Transverse colon (tissue), 4 donors: ENCODE measurements around the gene RPL28.

Experiments
- CTCF ChIP-seq, 5 experiments: fragments of 200-600 bp in 3 of 5; fragments of 450-650 bp in 2 of 5; sonication (generic) in 3 of 5; IDR thresholded peaks; 1 replicate in 2 of 5; 2 replicates in 3 of 5; pipeline ENCODE4 v1.5.1; 2016 to 2017; ENCODE audit warnings: antibody characterized with exemption in 5 of 5, inconsistent platforms in 3 of 5, mild to moderate bottlenecking in 2 of 5, moderate library complexity in 1 of 5
- EP300 ChIP-seq: sonication (generic); formaldehyde crosslinking; IDR thresholded peaks from one replicate; pipeline ENCODE4 v1.6.1; 2017; ENCODE audit warnings: antibody characterized with exemption, low read depth
- POLR2A ChIP-seq: fragments of 450-650 bp; IDR thresholded peaks from one replicate; pipeline ENCODE4 v1.6.1; 2016; ENCODE audit warnings: antibody characterized with exemption, mild to moderate bottlenecking, moderate library complexity
- POLR2AphosphoS5 ChIP-seq, 3 donors: sonication (generic); formaldehyde crosslinking; IDR thresholded peaks; one replicate each; pipeline ENCODE4 v1.6.1; 2016; ENCODE audit warnings: antibody characterized with exemption in 3 of 3

GRCh38 chr19:55362174-55362989 is 23.4 kb upstream of the RPL28 start:
- TF ChIP-seq CTCF (IDR thresholded peaks at IDR 0.05) (no peak), POLR2A (no peak), EP300 (no peak), POLR2AphosphoS5 (IDR thresholded peaks at IDR 0.05) (no peak)
